ENCODE results near the gene PCBP3.
"Not testable (repeated sequence)": the region's sequence is repeated elsewhere in the genome, so short reads cannot be mapped to it uniquely, and the experiment has no call there.

- not testable (repeated sequence) for TF ChIP-seq POLR2A (IDR thresholded peaks at IDR 0.05; ENCODE audit: low read depth, low read length); RELA (IDR thresholded peaks at IDR 0.05; ENCODE audit: borderline replicate concordance, partially characterized antibody); CTCF (IDR thresholded peaks at IDR 0.05 in 2 of 3, conservative IDR thresholded peaks at IDR 0.05 in 1 of 3; ENCODE audit: control insufficient read depth in 2 of 3, extremely low read depth in 1 of 3, insufficient read depth in 1 of 3, low read depth in 3 of 3, low read length in 3 of 3); POLR2AphosphoS5 (IDR thresholded peaks at IDR 0.05; ENCODE audit: low read length); CEBPB (IDR thresholded peaks at IDR 0.05; ENCODE audit: borderline replicate concordance in 1 of 2, low read depth in 2 of 2, low read length in 2 of 2); RAD51 (IDR thresholded peaks at IDR 0.05); REST (IDR thresholded peaks at IDR 0.05; ENCODE audit: low read depth, low read length); CREB1 (IDR thresholded peaks at IDR 0.05; ENCODE audit: low read depth); EZH2 (IDR thresholded peaks at IDR 0.05; ENCODE audit: borderline replicate concordance, control insufficient read depth, low read depth, low read length)
Measured at GRCh38 chr21:45626127-45626526, 17.4 kb upstream of the PCBP3 start.

All from GM12878 (cell line).